ENCODE measurements around the gene ITPRIPL1.

Gene ITPRIPL1

GRCh38 chr2:96323849-96324248 is 1.3 kb upstream of the ITPRIPL1 start:
- no peak for DNase-seq

GRCh38 chr2:96324721-96325040 is 436 bp upstream of the ITPRIPL1 start:
- no peak for DNase-seq

DNA sequence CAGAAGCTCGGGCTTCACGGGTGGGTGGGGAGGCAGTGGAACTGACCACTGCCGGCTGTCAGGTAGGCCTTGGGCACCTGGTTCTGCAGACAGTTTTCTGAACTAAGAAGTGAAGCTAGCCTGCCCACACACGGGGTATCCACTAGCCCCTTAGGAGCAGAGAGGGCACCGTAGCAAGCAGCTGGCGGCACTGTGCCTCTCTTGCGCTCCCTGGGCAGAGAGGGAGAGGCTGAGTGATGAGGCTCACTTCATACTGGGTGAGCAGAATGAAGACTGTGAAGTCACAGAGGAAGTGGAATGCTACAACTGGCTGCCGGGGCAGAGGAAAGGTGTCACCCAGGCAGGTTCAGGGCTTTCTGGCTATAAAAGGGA is 753 bp downstream of the ITPRIPL1 start:
- no peak for DNase-seq

- no peak for DNase-seq
Measured at GRCh38 chr2:96326564-96326963, 1.4 kb downstream of the ITPRIPL1 start.

DNA sequence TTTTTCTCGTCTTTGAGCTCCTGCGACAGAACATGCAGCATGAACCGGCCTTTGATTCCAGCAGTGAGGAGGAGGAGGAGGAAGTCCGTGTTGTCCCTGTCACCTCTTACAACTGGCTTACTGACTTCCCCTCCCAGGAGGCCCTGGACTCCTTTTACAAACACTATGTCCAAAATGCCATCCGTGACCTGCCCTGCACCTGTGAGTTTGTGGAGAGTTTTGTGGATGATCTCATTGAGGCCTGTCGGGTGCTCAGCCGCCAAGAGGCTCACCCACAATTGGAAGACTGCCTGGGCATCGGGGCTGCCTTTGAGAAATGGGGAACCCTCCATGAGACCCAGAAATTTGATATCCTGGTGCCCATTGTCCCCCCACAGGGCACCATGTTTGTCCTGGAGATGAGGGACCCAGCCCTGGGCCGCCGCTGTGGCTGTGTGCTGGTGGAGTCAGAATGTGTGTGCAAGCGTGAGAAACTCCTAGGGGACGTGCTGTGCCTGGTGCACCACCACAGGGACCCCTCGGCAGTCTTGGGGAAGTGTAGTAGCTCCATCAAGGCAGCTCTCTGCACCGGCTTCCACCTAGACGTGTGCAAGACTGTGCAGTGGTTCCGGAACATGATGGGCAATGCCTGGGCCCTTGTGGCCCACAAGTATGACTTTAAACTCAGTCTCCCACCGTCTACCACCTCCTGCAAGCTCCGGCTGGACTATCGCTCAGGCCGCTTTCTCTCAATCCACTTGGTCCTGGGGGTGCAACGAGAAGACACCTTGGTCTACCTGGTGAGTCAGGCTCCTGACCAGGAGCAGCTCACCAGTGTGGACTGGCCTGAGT is 2.1 kb downstream of the ITPRIPL1 start:
- DNase-seq: no peak

DNA sequence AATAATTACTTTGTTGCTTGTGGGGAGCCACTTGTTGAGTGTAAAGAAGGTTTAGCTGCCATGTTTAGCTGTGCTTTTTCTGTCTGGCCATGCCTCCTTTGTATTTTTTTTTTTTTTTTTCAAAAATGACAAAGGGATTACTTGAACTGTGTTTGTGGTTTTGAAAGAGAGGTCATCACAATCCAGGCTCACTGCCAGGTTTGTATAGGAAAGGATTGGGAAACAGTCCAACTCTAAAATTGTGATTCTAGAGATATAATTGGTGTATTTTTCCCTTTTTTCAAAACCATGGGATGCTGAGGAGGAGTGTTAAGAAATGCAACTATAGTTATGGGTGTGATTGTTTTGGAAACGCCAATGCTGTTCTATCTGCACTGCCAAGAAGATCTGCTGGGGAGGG is 4.3 kb downstream of the ITPRIPL1 start:
- DNase-seq: no peak

DNA sequence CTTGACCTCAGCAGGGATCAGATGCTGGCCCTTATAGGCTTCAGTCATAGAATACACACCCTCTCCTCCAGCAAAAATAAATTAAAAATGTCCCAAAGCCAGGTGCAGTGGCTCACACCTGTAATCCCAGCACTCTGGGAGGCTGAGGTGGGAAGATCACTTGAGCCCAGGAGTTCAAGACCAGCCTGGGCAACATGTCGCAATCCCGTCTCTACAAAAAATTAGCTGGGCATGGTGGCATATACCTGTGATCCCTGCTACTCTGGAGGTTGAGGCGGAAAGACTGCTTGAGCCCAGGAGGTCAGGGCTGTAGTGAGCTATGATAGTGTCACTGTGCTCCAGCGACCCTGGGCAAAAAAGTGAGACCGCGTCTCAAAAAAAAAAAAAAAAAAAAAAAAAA is 4.8 kb downstream of the ITPRIPL1 start:
- DNase-seq: no peak

GRCh38 chr2:96330407-96330806 is 5.3 kb downstream of the ITPRIPL1 start:
- no peak for DNase-seq

DNA sequence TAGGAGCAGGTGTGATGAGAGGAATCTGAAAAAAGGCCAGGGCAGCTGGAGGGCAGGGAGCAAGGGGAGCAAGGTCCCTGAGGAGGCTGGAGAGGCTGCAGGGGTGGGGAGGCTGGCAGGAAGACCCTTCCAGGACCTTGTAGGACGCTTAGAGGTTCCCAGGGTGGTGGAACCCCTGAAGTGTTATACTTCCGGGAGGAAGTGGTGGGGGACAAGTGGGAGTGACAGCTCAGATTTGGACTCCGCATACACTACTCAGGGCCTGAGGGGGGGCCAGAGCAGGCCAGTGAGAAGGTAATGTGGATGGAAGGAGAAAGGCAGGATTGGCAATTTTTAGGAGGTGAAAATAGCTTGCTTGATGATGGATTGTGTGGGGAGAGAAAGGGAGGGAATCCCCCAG is 8.6 kb downstream of the ITPRIPL1 start:
- no peak for DNase-seq

DNA sequence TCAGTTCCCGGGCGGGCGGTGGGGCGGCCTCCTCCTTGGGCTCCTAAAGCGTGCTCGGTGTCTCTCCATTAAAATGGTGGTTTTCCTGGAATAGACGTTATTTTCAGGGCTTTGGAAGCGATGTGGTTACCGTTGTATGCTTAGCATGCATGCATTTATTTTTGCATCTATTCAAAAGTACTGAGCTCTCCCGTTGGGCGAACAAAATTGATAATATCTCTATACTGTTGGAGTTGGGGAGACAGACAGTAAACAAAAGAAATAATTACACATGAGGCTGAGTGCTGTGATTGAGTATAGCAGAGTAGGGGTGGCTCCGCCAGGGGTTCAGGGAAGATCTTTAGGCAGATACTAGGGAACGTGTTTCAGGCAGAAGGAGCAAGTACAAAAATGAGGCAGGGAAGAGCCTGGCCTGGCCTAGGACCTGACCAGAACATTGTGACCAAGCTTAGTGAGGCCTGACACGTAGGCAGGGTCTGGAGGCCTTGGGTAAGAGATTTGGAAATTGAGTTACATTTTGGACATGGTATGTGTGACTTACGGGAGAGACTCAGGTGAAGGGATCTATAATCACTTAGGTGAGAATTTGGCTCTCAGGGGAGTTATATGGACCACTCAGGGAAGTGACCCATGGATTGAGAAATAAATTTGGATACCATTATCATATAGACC is 11.1 kb downstream of the ITPRIPL1 start:
- no peak for DNase-seq

GRCh38 chr2:96336873-96337272 is 11.8 kb downstream of the ITPRIPL1 start:
- DNase-seq: no peak

- no peak for DNase-seq
Measured at GRCh38 chr2:96340493-96341414, 15.6 kb downstream of the ITPRIPL1 start.

DNA sequence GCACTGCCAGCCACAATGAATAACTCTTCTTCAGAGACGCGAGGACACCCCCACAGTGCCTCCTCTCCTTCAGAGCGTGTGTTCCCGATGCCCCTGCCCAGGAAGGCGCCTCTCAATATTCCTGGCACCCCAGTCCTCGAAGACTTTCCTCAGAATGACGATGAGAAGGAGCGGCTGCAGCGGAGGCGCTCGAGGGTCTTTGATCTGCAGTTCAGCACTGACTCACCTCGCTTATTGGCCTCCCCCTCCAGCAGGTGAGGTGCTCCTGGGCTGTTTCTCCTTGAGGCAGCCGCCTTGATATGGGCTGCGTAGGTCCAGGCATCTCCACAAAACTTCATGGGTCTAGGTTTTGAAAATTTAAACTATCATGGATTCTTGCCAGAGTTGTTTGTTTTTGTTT is 16.5 kb downstream of the ITPRIPL1 start:
- DNase-seq: no peak

GRCh38 chr2:96342085-96342484 is 17.0 kb downstream of the ITPRIPL1 start:
- DNase-seq: no peak

DNA sequence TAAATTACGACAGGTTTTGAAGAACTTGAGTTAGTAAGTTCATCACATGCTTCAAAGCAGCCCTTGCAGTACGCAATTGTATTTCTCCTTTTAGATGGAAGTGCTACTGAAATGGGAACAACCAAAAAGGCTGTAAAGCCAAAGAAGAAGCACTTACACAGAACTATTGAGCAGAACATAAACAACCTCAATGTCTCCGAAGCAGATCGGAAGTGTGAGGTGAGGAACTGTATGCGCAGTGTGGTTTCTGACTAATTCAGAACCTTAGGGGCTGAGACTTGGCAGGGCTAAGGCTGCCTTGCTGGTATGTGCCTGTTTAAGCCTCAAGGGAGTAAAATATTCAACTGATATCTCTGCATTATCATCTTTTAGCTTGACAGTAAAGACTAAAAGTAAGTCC is 18.9 kb downstream of the ITPRIPL1 start:
- no peak for DNase-seq

DNA sequence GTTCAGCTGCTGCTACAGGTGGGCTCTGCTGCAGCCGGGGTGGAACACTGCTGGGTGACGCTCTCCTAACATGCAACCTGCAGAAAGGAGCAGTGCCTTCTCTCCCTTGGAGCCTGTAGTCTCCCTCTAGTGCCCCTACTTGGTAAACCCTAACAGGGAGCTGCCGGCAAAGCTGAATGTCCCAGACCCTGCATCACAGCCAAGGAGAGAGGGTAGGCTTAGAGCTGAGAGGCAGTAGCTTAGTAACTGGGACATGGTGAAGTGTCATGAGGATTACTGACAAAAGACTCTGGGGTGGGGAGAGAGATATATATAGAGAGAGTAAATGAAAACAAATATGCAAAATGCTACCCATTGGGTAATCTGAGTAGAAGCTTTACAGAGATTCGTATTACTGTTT is 20.3 kb downstream of the ITPRIPL1 start:
- no peak for DNase-seq

- DNase-seq: no peak
Measured at GRCh38 chr2:96345868-96346462, 20.8 kb downstream of the ITPRIPL1 start.

DNA sequence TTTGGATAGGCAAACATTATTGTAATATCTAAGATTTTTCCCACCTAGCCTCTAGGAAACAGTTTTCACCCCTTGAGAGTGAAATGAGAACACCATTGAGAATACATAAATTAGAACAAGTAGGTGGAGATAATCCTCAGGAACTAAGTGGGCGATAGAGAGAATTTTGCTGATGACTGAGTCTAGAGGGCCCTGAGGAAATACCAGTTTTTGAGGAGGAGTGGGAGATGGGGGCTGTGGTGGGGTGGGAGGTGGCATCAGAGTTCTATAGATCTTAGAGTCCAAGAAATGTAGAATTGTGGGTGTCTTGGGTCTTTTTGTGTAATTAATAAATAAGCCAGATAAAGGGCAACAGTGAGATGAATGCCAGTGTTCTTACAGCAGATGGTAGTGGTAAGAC is 22.3 kb downstream of the ITPRIPL1 start:
- DNase-seq: no peak

GRCh38 chr2:96353032-96353561 is 28.0 kb downstream of the ITPRIPL1 start:
- no peak for DNase-seq

GRCh38 chr2:96353606-96354101 is 28.5 kb downstream of the ITPRIPL1 start:
- no peak for DNase-seq

DNA sequence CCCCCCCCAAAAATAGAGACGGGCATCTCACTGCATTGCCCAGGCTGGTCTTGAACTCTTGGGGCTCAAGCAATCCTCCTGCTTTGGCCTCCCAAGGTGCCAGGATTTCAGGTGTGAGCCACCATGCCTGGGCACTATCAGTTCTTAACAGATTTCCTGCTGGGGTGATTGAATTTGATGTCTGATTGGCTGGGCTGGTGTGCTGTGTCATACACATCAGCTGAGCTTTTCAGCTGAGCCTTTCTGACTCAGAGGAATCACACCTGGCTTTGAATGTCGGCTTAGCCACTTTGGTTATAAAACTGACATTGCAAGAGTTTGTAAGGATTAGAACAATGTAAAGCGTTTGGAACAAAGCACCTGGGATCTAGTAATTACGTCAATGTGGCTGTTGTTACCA is 29.4 kb downstream of the ITPRIPL1 start:
- DNase-seq: no peak

GRCh38 chr2:96356889-96357288 is 31.8 kb downstream of the ITPRIPL1 start:
- DNase-seq: no peak

DNA sequence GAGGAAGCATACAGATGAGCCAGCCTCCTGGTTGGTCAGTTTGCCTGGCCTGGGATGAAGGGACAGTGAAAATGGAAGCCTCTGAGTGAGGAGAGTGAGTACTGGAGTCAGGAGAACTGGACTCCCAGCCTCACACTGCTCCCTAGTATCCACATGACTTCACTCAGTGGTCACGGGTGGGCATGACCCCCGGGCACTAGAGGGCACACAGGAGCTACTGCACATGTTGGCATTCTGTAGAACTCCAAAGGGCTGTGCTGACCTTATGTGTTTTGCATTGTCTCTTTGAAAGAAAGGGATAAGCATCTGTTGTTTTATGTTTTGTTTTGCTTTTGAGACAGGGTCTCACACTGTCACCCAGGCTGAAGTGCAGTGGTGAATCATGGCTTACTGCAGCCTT is 34.2 kb downstream of the ITPRIPL1 start:
- DNase-seq: no peak
